HG03045 (cell line): ENCODE measurements around the gene SCNN1B.
"Not testable (repeated sequence)": the region's sequence is repeated elsewhere in the genome, so short reads cannot be mapped to it uniquely, and the experiment has no call there.

ENCODE experiments used
- ATAC-seq: cut with Tn5 transposase; IDR thresholded peaks from one replicate; pipeline ENCODE4 v1.9.1; 2021; ENCODE audit warnings: mild to moderate bottlenecking, moderate library complexity; ENCODE audit not compliant: unreplicated experiment

Gene SCNN1B

GRCh38 chr16:23400447-23400846, 98.3 kb downstream of the SCNN1B start:
- not testable (repeated sequence) for ATAC-seq

DNA sequence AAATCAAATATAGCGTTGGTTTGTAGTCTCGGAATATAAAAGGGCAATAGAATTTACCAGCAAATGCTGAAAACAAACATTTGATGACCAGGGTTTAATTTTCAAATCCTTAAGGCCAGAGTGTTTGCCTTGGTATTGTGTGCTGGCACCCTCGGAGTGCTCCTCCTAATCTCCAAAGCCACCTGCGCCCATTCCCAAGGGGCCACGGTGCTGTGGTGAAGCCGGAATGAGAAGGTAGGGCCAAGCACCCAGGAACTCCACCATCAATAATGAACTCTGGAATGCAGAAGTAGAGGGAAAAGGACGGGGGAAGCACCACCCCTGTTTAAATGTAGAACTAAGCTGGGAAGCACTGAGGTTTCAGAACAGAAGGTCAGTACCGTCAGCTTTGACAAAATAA, 99.0 kb downstream of the SCNN1B start:
- no peak for ATAC-seq

GRCh38 chr16:23402100-23402499, 100.0 kb downstream of the SCNN1B start:
- ATAC-seq, result no peak

GRCh38 chr16:23403547-23403946, 101.4 kb downstream of the SCNN1B start:
- no peak for ATAC-seq

DNA sequence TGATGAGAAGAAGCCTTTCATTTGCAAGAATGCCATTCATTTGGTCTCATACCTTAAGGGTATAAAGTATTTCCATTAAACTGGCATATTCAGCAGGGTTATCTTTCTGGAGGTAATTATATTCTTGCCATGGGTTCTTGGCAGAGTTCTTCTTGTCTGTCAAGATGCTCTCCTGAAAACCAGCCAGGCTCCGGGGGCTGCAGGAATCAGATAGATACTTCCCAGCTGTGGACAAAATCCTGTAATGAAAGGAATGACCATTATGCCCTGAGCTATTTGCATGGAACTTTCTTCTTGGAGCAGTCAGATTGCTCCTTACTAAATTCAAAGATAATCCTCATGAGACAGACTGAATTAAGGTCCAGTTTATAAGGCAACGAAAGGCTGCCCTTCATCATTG, 103.9 kb downstream of the SCNN1B start:
- ATAC-seq, result no peak

DNA sequence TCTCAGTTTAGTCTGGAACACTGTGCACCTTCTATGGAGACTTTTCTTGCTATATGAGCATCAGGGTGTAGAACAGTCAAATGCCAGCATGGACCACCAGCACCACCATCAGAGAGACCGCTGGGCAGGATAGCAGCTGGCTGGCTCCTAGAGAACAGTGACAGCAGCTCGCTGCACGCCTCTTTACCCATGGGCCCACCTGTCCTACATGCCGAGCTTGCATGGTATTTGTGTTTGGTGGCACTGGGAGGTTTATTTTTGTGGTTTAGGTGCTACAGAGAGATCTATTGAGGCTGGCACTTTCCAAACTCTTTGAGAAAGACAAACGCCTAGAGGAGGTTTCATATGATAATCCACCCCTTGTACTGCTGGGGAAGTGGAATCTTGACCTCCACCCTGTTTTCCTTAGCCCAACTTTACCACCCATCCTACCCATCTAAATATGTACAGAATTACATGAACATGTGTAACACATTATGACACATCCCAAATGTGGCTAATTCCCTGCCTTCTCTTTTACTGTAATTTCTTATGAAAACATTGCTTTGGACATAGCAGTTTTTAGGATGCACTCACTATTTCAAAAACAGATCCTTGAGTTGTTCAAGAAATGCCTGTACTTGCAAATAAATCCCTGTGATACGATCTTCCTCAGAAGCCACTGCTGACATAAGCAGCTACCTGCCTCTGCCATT, 104.6 kb downstream of the SCNN1B start:
- no peak for ATAC-seq

DNA sequence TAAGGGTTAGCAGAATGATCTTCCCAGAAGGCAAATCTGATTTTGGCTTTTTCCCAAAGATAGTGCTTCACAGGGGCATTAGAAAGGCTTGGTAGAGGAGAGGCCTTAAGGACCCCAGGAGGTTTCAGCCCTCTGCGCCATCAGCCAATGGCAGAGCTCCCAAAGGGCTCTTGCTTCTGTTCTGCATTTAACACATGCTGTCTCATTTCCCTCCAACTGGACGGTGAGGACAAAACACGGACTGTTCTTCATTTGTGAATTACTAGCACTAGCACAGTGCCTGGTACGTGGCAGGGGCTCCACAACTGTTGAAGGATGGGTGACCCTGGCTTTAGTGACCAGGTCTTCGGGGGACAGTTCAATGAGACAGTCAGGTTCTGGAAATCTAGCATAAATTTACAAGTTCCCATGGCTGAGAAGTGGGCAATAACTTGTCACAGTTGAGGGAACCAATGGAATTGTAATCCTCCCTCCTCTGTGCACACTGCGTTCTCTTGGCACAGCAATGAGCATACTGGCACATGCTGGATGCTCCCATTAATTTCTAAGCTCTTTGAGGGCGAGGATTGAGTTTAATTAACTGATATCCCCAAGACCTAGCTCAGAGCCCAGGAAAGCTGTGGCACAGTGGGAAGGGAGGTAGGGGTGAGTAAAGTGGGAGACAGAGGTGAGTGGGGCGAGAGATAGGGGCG, 105.5 kb downstream of the SCNN1B start:
- ATAC-seq, result no peak

DNA sequence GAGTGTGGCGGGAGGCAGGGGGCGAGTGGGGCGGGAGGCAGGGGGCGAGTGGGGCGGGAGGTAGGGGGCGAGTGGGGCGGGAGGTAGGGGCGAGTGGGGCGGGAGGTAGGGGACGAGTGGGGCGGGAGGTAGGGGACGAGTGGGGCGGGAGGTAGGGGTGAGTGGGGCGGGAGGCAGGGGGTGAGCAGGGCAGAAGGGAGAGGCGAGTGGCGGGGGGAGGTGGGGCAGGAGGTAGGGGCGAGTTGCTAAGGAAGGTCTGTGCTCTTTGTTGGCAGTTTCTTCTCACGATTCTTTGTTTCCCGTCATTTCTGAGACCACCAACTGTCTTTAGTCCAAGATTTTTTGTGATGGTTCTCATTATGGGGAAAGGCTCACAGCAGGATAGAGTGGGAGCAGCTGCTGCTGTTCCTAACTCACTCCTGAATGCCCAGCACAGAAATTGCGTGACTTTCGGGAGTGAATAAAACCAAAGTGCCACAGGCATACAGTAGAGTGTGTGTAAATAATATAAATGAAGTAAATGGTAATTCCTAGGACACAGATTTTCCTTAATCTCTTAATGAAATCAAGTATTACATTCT, 106.2 kb downstream of the SCNN1B start:
- no peak for ATAC-seq

DNA sequence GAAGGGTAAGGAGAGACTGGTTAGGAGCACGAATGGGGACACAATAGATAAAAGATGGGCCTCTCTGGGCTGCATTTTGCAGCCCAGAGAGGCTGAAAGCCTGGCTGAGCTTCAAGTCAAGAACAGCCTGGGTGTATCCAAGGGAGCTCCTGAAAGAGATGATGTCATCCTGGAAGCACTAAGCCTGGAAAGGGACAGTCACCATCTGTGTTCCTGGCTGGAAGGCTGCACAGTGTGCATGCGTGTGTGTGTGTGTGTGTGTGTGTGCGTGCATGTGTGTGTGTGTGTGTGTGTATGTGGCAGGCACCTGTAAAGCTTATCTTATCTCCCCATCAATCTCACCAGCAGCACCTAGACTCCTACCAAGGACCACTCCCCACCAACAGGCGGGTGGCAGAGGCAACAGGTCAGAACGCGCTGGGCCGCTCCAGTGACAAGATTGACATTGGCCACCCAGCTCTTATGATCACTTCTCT, 106.8 kb downstream of the SCNN1B start:
- ATAC-seq, result no peak

GRCh38 chr16:23409522-23409921, 107.4 kb downstream of the SCNN1B start:
- no peak for ATAC-seq

DNA sequence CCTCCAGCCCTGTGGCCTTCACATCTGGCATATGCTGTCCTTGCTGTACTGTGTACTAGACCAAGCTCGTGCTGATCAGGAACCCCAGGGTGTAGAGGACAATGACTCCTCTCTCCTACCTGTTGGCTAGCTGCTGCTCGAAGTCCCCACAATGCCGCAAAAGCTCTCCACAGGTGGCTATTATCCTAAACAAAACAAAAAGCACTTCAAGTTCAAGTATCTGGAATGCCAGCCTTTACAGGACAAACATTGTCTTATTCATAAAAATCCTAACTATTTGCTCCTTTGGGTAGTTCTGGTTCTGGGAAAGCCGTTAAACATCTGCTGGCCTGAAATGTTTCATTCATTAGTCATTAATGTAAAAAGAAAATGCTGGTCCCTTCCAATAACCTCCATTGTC, 108.1 kb downstream of the SCNN1B start:
- ATAC-seq, result no peak

- no peak for ATAC-seq
Measured at GRCh38 chr16:23414731-23415130, 112.6 kb downstream of the SCNN1B start.

GRCh38 chr16:23416816-23417215, 114.7 kb downstream of the SCNN1B start:
- no peak for ATAC-seq

- no peak for ATAC-seq
Measured at GRCh38 chr16:23420011-23420410, 117.9 kb downstream of the SCNN1B start.

DNA sequence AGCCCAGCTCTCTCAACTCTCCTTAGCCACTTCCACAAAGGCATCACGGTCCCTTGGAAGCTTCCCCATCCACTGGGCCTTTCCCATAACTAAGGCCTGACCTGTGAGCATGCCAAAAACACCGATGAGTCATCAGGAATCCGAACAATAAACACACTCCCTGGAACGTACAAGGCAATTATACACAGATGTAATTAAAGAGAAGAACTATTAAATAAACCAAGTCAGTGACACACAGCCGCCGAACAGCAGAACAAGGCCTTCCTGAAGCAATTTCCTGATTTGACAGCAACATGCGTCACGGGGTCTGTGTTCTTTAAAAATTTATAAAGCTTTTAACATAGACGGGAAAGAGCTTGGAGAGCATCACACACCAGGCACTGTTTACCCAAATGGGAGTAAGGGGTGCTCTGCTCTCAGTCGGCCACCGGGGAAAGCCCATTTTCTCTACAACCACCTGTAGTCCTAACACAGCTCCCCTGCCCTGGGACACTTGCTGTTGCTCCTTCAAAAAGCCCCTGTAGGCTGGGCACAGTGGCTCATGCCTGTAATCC, 121.5 kb downstream of the SCNN1B start:
- no peak for ATAC-seq

DNA sequence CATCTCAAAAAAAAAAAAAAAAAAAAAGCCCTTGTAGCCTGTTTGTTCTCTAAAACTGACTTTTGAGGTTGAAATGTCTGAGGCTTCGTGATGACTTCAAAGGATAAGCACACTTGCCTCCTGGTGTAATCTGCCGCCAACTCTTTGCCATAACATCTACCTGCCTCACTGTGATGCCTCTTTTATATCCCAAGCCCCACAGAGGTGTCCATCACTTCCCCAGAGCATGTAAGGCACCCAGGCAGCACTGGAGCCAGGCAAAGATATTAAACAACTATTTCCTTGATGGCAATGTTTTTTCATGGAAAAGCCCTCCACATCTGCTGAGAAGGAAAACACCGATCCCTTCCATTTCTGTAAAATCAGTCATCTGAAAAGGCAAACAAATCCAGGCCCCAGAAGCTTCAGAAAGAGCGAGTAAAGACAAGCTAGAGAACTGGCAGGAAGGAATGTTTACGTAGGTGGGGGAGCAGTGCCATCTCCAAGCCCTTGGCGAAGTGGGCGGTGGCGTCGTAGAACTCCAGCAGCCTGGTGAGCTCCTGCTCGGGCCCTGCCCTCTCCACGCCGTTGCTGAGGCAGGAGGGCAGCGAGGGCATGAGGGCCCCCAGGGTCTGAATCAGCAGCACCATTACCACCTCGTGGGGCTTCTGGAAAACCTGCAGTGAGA, 122.3 kb downstream of the SCNN1B start:
- no peak for ATAC-seq

GRCh38 chr16:23428351-23428750, 126.2 kb downstream of the SCNN1B start:
- ATAC-seq, result no peak
